ENCODE data around the gene MAX. TPM values are rescaled to one million over a fixed set of nuclear protein-coding genes. Genes with fewer than 3 reads are reported as not detected.

Gene MAX, protein sequence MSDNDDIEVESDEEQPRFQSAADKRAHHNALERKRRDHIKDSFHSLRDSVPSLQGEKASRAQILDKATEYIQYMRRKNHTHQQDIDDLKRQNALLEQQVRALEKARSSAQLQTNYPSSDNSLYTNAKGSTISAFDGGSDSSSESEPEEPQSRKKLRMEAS
- 65.7 and 72.9 TPM in 2 replicates for total RNA-seq (2021)
- long read RNA-seq, transcript MAX-209 (2 exons, 327 nt), result minor isoform, 5 of 38 reads
- long read RNA-seq, transcript MAX-205 (5 exons, 1,546 nt), result minor isoform, 9 of 38 reads
- long read RNA-seq, transcript MAX-204 (4 exons, 1,973 nt), result major isoform, 11 of 38 reads
- long read RNA-seq, partial matches to known transcripts, result 0 of 38 reads
- long read RNA-seq, other reads (novel, unspliced or antisense), result 7 of 38 reads

DNA sequence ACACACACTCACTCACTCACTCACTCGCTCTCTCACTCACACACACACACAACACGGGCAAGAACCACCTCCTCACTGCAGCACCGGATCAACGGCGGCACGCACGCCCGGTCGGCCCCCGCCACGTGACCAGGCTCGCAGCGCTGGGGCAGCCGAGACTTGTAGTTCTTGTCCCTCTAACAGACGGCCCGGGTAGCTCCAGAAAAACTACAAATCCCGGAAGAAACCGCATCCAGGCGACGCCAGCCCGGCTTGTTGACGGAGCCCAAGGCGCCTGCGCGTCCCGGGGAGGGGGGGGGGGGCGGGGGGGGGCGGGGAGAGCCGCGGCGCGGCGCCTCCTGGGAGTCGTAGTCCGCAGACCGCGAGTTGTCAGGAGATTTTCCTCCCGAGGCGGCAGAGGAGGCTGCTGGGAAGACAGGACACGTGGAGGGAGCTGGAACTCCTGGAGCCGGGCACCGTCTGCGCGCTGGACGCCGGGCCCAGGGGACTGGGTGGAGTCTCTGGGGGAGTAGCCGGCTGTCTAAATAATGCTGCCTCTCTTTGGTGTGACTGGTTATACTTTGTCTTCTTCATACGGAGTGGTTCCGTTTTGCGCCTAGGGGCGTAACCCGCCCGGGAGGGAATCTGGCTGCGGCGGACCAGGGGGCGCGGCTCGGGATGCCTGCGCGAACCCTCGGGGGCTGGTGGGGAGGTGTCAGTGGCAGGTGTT lies at the start of gene MAX:
Gene MAX (minus strand): TSS at position 77 of the 709 bp plus-strand sequence. CDS start 178 bp downstream, outside the sequence.
- DNase-seq, result peak; percentile 99
- no peak within 1 kb of the TSS for H2BK5ac ChIP-seq (ENCODE audit: insufficient read length, low read length)
- no peak within 1 kb of the TSS for H2BK15ac ChIP-seq (ENCODE audit: low read depth, low read length)
- no peaks in the 10 kb centered on the region for H3K79me1 ChIP-seq (ENCODE audit: insufficient read depth, low read depth, low read length, poor library complexity, severe bottlenecking)
- Mint-ChIP-seq H3K4me3 (peak within 1 kb of the TSS; percentile 86 to 94), H3K27me3 (ENCODE audit: low read depth) (peaks cover 11% of the 10 kb centered on the region), H3K9me3 (no peaks in the 10 kb centered on the region), H3K36me3 (ENCODE audit: insufficient read depth in 1 of 3, low read depth in 3 of 3) (peaks cover 4 to 21% (median 13%) of the 10 kb centered on the region in 3 experiments; a peak in 6 of 7 replicates), H3K4me1 (peaks cover 17 to 20% of the 10 kb centered on the region in 2 experiments), H3K27ac (peak within 1 kb of the TSS; percentile 81 to 94 (median 92))
- no peaks in the 10 kb centered on the region for H3K79me2 ChIP-seq (ENCODE audit: insufficient read depth, low read length)
- no peak within 1 kb of the TSS for H3K27ac ChIP-seq (ENCODE audit: insufficient read length, low read depth, low read length)
- H3K27me3 ChIP-seq (ENCODE audit: insufficient read depth, low read length), result no peaks in the 10 kb centered on the region
- H2AK5ac ChIP-seq (ENCODE audit: insufficient read length, low read length), result no peak within 1 kb of the TSS
- no peak within 1 kb of the TSS for H3K56ac ChIP-seq (ENCODE audit: insufficient read length, low read depth, low read length)
- H3K18ac ChIP-seq (ENCODE audit: insufficient read length, low read depth, low read length), result no peak within 1 kb of the TSS
- no peak within 1 kb of the TSS for H3K4ac ChIP-seq (ENCODE audit: low read depth, low read length)
- H2BK12ac ChIP-seq (ENCODE audit: insufficient read length, low read depth, low read length), result no peak within 1 kb of the TSS
- WGBS (ENCODE audit: extremely low coverage, insufficient read length, low lambda C conversion rate), result no CpG with 5 or more reads among the region's 61 CpGs
- peaks cover 8% of the 10 kb centered on the region for H3K23me2 ChIP-seq (ENCODE audit: insufficient read length, low read depth, low read length, poor library complexity, severe bottlenecking)
- no peak within 1 kb of the TSS for H3T11ph ChIP-seq (ENCODE audit: low read length)
- peak within 1 kb of the TSS; percentile 47 for H3K9ac ChIP-seq (ENCODE audit: extremely low read depth, insufficient read length, low read length)
- TF ChIP-seq, protein P1, sequence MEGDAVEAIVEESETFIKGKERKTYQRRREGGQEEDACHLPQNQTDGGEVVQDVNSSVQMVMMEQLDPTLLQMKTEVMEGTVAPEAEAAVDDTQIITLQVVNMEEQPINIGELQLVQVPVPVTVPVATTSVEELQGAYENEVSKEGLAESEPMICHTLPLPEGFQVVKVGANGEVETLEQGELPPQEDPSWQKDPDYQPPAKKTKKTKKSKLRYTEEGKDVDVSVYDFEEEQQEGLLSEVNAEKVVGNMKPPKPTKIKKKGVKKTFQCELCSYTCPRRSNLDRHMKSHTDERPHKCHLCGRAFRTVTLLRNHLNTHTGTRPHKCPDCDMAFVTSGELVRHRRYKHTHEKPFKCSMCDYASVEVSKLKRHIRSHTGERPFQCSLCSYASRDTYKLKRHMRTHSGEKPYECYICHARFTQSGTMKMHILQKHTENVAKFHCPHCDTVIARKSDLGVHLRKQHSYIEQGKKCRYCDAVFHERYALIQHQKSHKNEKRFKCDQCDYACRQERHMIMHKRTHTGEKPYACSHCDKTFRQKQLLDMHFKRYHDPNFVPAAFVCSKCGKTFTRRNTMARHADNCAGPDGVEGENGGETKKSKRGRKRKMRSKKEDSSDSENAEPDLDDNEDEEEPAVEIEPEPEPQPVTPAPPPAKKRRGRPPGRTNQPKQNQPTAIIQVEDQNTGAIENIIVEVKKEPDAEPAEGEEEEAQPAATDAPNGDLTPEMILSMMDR (conservative IDR thresholded peaks at IDR 0.05), result no peak
- no peak within 1 kb of the TSS for H3K14ac ChIP-seq (ENCODE audit: insufficient read depth, low read length)
- no peak within 1 kb of the TSS for H4K8ac ChIP-seq (replicated peaks; ENCODE audit: insufficient read length, low read depth, low read length)
- H2AFZ ChIP-seq (ENCODE audit: low read length), result no peak within 1 kb of the TSS
- H4K91ac ChIP-seq (ENCODE audit: insufficient read length, low read depth, low read length), result no peak within 1 kb of the TSS
- H3K23ac ChIP-seq (ENCODE audit: insufficient read length, low read depth, low read length), result no peak within 1 kb of the TSS
- no peaks in the 10 kb centered on the region for H3K9me3 ChIP-seq (ENCODE audit: control insufficient read depth, low read depth, low read length)
- H2BK120ac ChIP-seq (ENCODE audit: low read depth, low read length, poor library complexity, severe bottlenecking), result no peak within 1 kb of the TSS
- H2BK20ac ChIP-seq (ENCODE audit: low read depth, low read length, poor library complexity, severe bottlenecking), result no peak within 1 kb of the TSS
- H4K20me1 ChIP-seq (ENCODE audit: control insufficient read depth, insufficient read depth, insufficient read length), result no peaks in the 10 kb centered on the region
- H3K4me2 ChIP-seq (ENCODE audit: insufficient read depth, insufficient read length, low read length), result peak within 1 kb of the TSS; percentile 75
- no peak within 1 kb of the TSS for H4K5ac ChIP-seq (ENCODE audit: insufficient read length, low read depth, low read length)
- H3K4me1 ChIP-seq (ENCODE audit: insufficient read depth, low read length), result no peaks in the 10 kb centered on the region; the same call in 1 of the 2 replicates
